ENCODE results near the gene KCNH8. TPM values are rescaled to one million over a fixed set of nuclear protein-coding genes. Genes with fewer than 3 reads are reported as not detected.

The KCNH8 gene
- total RNA-seq, 1 experiment from 2014 or later: 3.7 TPM

- H4K5ac ChIP-seq (ENCODE audit: insufficient read length, low read depth, low read length): no peak overlapping the region
- H3K4ac ChIP-seq (ENCODE audit: low read depth, low read length): no peak overlapping the region
- no peaks in the 10 kb centered on the region for H3K9me3 ChIP-seq (ENCODE audit: control insufficient read depth, low read depth, low read length)
- Mint-ChIP-seq H3K9me3 (no peaks in the 10 kb centered on the region), H3K27me3 (ENCODE audit: low read depth) (no peaks in the 10 kb centered on the region), H3K4me1 (no peaks in the 10 kb centered on the region), H3K36me3 (ENCODE audit: insufficient read depth in 1 of 3, low read depth in 3 of 3) (no peaks in the 10 kb centered on the region), H3K27ac (no peak overlapping the region), H3K4me3 (no peak overlapping the region)
- H3K23me2 ChIP-seq (ENCODE audit: insufficient read length, low read depth, low read length, poor library complexity, severe bottlenecking): no peaks in the 10 kb centered on the region
- no peak overlapping the region for H3T11ph ChIP-seq (ENCODE audit: low read length)
- H3K27ac ChIP-seq (ENCODE audit: insufficient read length, low read depth, low read length): no peak overlapping the region
- H4K20me1 ChIP-seq (ENCODE audit: control insufficient read depth, insufficient read depth, insufficient read length): no peaks in the 10 kb centered on the region
- H3K9ac ChIP-seq (ENCODE audit: extremely low read depth, insufficient read length, low read length): no peak overlapping the region
- DNase-seq: no peak
- no peak overlapping the region for H2AK5ac ChIP-seq (ENCODE audit: insufficient read length, low read length)
- H3K27me3 ChIP-seq (ENCODE audit: insufficient read depth, low read length): no peaks in the 10 kb centered on the region
- H3K4me2 ChIP-seq (ENCODE audit: insufficient read depth, insufficient read length, low read length): no peak overlapping the region
- no peak overlapping the region for H2BK120ac ChIP-seq (ENCODE audit: low read depth, low read length, poor library complexity, severe bottlenecking)
- H2BK5ac ChIP-seq (ENCODE audit: insufficient read length, low read length): no peak overlapping the region
- no peaks in the 10 kb centered on the region for H3K4me1 ChIP-seq (ENCODE audit: insufficient read depth, low read length)
- no peak overlapping the region for H2BK20ac ChIP-seq (ENCODE audit: low read depth, low read length, poor library complexity, severe bottlenecking)
- no peak overlapping the region for H3K56ac ChIP-seq (ENCODE audit: insufficient read length, low read depth, low read length)
- WGBS (ENCODE audit: extremely low coverage, insufficient read length, low lambda C conversion rate): no CpG with 5 or more reads among the region's 4 CpGs
- no peaks in the 10 kb centered on the region for H3K79me2 ChIP-seq (ENCODE audit: insufficient read depth, low read length)
- H4K91ac ChIP-seq (ENCODE audit: insufficient read length, low read depth, low read length): no peak overlapping the region
- H3K14ac ChIP-seq (ENCODE audit: insufficient read depth, low read length): no peak overlapping the region
- no peak overlapping the region for H2BK15ac ChIP-seq (ENCODE audit: low read depth, low read length)
- H3K23ac ChIP-seq (ENCODE audit: insufficient read length, low read depth, low read length): no peak overlapping the region
- no peak overlapping the region for H3K18ac ChIP-seq (ENCODE audit: insufficient read length, low read depth, low read length)
- no peak overlapping the region for H4K8ac ChIP-seq (replicated peaks; ENCODE audit: insufficient read length, low read depth, low read length)
- H2AFZ ChIP-seq (ENCODE audit: low read length): no peak overlapping the region
- no peak for TF ChIP-seq CTCF (conservative IDR thresholded peaks at IDR 0.05)
- no peaks in the 10 kb centered on the region for H3K79me1 ChIP-seq (ENCODE audit: insufficient read depth, low read depth, low read length, poor library complexity, severe bottlenecking)
- no peak overlapping the region for H2BK12ac ChIP-seq (ENCODE audit: insufficient read length, low read depth, low read length)
These were observed 42.3 kb downstream of the KCNH8 start for GRCh38 chr3:19190602-19191001.
